ENCODE results near the gene CABP7. TPM values are rescaled to one million over a fixed set of nuclear protein-coding genes. Genes with fewer than 3 reads are reported as not detected.

CABP7 gene
- total RNA-seq, 4 donors from 2014 or later = 0.73 to 1.0 TPM; not detected in 2

GRCh38 chr22:29683536-29683935, 36.3 kb upstream of the CABP7 start:
- H3K4me3 ChIP-seq (replicated peaks in 1 of 3) = no peak overlapping the region
- no peak for TF ChIP-seq POLR2A (IDR thresholded peaks at IDR 0.05)
- no peak for TF ChIP-seq CTCF (IDR thresholded peaks at IDR 0.05)
- H3K9me3 ChIP-seq = no peaks in the 10 kb centered on the region
- WGBS, 2 donors = 72 to 85% methylated on average over 4 of the region's 4 CpGs
- H3K36me3 ChIP-seq = peaks cover 20 to 26% of the 10 kb centered on the region in 2 donors
- DNase-seq = no peak
- H3K27me3 ChIP-seq = no peaks in the 10 kb centered on the region
- H3K4me1 ChIP-seq = no peaks in the 10 kb centered on the region
- H3K27ac ChIP-seq = no peak overlapping the region
- intact Hi-C loops (cut with DNase I) = no loop called here

- Histone ChIP-seq H3K27ac (no peak overlapping the region), H3K36me3 (peaks cover 13 to 19% of the 10 kb centered on the region in 2 donors), H3K4me3 (replicated peaks in 1 of 3) (no peak overlapping the region), H3K27me3 (no peaks in the 10 kb centered on the region), H3K9me3 (no peaks in the 10 kb centered on the region), H3K4me1 (no peaks in the 10 kb centered on the region)
- TF ChIP-seq POLR2A (IDR thresholded peaks at IDR 0.05) (no peak), CTCF (IDR thresholded peaks at IDR 0.05) (no peak)
- no peak for DNase-seq
- intact Hi-C loops (cut with DNase I) = no loop called here
- 91 to 96% methylated on average over 4 of the region's 4 CpGs for WGBS, 2 donors
Observed at GRCh38 chr22:29684244-29684643, 35.6 kb upstream of the CABP7 start.

- intact Hi-C loops (cut with DNase I) = no loop called here
- no peak for DNase-seq
- 87 to 90% methylated on average over 5 of the region's 5 CpGs for WGBS, 2 donors
Observed at GRCh38 chr22:29689206-29689879, 30.5 kb upstream of the CABP7 start.

GRCh38 chr22:29689880-29690213, 30.0 kb upstream of the CABP7 start:
- no peak for TF ChIP-seq POLR2A (IDR thresholded peaks at IDR 0.05)
- TF ChIP-seq CTCF (IDR thresholded peaks at IDR 0.05) = peak in 5 of 6 experiments; percentile 12 to 56 (median 40)
- Histone ChIP-seq H3K36me3 (peaks cover 0 to 2% of the 10 kb centered on the region in 2 donors), H3K4me1 (peaks cover 15% of the 10 kb centered on the region in 2 donors), H3K27ac (no peak overlapping the region), H3K9me3 (no peaks in the 10 kb centered on the region), H3K4me3 (replicated peaks in 1 of 3) (no peak overlapping the region), H3K27me3 (no peaks in the 10 kb centered on the region)
- 56 to 63% methylated on average over 5 to 8 of the region's 8 CpGs for WGBS, 2 donors
- peak; percentile 32 to 55 for DNase-seq
- intact Hi-C loops (cut with DNase I) = loop anchor here (10.0 kb wide), 1 partner anchor 55 kb away; no protein-coding TSS in a partner anchor

More at GRCh38 chr22:29689206-29689879, 30.5 kb upstream of the CABP7 start:
- Histone ChIP-seq H3K27ac (no peak overlapping the region), H3K27me3 (no peaks in the 10 kb centered on the region), H3K9me3 (no peaks in the 10 kb centered on the region), H3K4me1 (peaks cover 15% of the 10 kb centered on the region in 2 donors), H3K4me3 (replicated peaks in 1 of 3) (no peak overlapping the region), H3K36me3 (no peaks in the 10 kb centered on the region)
- TF ChIP-seq POLR2A (IDR thresholded peaks at IDR 0.05) (no peak), CTCF (IDR thresholded peaks at IDR 0.05) (no peak)

GRCh38 chr22:29690476-29690875, 29.3 kb upstream of the CABP7 start:
- H3K4me1 ChIP-seq = peaks cover 15% of the 10 kb centered on the region in 2 donors
- H3K36me3 ChIP-seq = peaks cover 4 to 8% of the 10 kb centered on the region in 2 donors
- no peak overlapping the region for H3K27ac ChIP-seq
- TF ChIP-seq CTCF (IDR thresholded peaks at IDR 0.05) (no peak), POLR2A (IDR thresholded peaks at IDR 0.05) (no peak)
- no peaks in the 10 kb centered on the region for H3K9me3 ChIP-seq
- 72 to 86% methylated on average over 8 to 9 of the region's 9 CpGs for WGBS, 2 donors
- no peaks in the 10 kb centered on the region for H3K27me3 ChIP-seq
- H3K4me3 ChIP-seq (replicated peaks in 1 of 3) = no peak overlapping the region
- no peak for DNase-seq
- intact Hi-C loops (cut with DNase I) = loop anchor here (10.0 kb wide), 1 partner anchor 56 kb away; no protein-coding TSS in a partner anchor

Measured in thyroid gland (tissue), 4 donors.